PC-9 (cell line): ENCODE data around the gene RHO.

Source experiments
- EZH2 ChIP-seq: fragments of 200-600 bp; sonication (generic); IDR thresholded peaks from 2 replicates; pipeline ENCODE4 v1.8.0; 2017; ENCODE audit warnings: antibody characterized with exemption, low read depth
- TF ChIP-seq, protein P1 (sequence below): fragments of 200-600 bp; sonication (generic); conservative IDR thresholded peaks from 2 replicates; pipeline ENCODE4 v1.6.1; 2017; ENCODE audit warnings: mixed run types, antibody characterized with exemption, mild to moderate bottlenecking, moderate library complexity

DNA sequence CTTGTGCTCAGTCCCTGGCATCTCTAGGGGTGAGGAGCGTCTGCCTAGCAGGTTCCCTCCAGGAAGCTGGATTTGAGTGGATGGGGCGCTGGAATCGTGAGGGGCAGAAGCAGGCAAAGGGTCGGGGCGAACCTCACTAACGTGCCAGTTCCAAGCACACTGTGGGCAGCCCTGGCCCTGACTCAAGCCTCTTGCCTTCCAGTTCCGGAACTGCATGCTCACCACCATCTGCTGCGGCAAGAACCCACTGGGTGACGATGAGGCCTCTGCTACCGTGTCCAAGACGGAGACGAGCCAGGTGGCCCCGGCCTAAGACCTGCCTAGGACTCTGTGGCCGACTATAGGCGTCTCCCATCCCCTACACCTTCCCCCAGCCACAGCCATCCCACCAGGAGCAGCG lies 5.0 kb downstream of the RHO start:
- TF ChIP-seq, protein P1, sequence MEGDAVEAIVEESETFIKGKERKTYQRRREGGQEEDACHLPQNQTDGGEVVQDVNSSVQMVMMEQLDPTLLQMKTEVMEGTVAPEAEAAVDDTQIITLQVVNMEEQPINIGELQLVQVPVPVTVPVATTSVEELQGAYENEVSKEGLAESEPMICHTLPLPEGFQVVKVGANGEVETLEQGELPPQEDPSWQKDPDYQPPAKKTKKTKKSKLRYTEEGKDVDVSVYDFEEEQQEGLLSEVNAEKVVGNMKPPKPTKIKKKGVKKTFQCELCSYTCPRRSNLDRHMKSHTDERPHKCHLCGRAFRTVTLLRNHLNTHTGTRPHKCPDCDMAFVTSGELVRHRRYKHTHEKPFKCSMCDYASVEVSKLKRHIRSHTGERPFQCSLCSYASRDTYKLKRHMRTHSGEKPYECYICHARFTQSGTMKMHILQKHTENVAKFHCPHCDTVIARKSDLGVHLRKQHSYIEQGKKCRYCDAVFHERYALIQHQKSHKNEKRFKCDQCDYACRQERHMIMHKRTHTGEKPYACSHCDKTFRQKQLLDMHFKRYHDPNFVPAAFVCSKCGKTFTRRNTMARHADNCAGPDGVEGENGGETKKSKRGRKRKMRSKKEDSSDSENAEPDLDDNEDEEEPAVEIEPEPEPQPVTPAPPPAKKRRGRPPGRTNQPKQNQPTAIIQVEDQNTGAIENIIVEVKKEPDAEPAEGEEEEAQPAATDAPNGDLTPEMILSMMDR, result no peak
- TF ChIP-seq EZH2, result no peak
